ENCODE data around the gene KIAA0930.
A peak's percentile ranks its signal among the peaks of the same experiment; 100 is the strongest.

KIAA0930 gene

DNA sequence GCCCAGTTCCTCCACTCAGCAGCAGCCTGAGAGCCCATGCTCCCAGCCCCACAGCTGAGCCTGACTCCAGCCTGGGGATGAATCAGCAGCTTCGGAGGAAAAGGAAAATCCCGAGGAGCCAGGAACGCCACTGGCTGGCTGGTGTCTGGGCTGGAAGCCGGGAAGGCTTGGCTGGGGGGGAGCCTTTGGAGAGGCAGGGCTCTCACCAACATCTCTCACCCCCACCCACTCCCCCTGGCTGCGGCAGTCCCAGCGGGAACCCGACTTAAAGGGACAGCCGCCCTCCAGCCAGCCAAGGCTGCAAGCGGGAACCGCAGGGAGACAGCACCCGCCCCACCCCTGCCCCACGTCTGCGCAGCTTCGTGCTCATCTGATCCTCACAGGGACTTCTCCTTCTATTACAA is 28.4 kb downstream of the KIAA0930 start:
- Histone ChIP-seq H3K4me2 (ENCODE audit: low read length) (no peak overlapping the region), H3K18ac (ENCODE audit: low read length) (peak overlapping the region; percentile 31), H3K9ac (ENCODE audit: low read length) (peak overlapping the region; percentile 27), H3K56ac (ENCODE audit: low read length) (peak overlapping the region; percentile 66), H3K27ac (ENCODE audit: low read depth, low read length) (peak overlapping the region; percentile 60), H2BK120ac (ENCODE audit: low read depth, low read length) (no peak overlapping the region), H4K5ac (ENCODE audit: low read length) (no peak overlapping the region), H3K27me3 (ENCODE audit: insufficient read depth, low read length, poor library complexity) (no peaks in the 10 kb centered on the region), H3K4me3 (ENCODE audit: low read length) (no peak overlapping the region), H2BK5ac (ENCODE audit: low read length) (no peak overlapping the region), H2AK5ac (ENCODE audit: low read length) (no peak overlapping the region), H3K4ac (ENCODE audit: low read depth, low read length) (no peak overlapping the region), H3K79me2 (ENCODE audit: control insufficient read depth, insufficient read depth, low read length) (no peaks in the 10 kb centered on the region), H3K79me1 (ENCODE audit: low read length) (peaks cover 4% of the 10 kb centered on the region), H3K36me3 (ENCODE audit: control insufficient read depth, insufficient read depth, low read length) (no peaks in the 10 kb centered on the region), H3K23ac (ENCODE audit: low read length) (no peak overlapping the region), H4K8ac (ENCODE audit: low read depth, low read length) (no peak overlapping the region), H3K4me1 (ENCODE audit: control insufficient read depth, low read depth, low read length) (peaks cover 2% of the 10 kb centered on the region), H2BK15ac (replicated peaks; ENCODE audit: low read depth) (no peak overlapping the region)
- no CpG with 5 or more reads among the region's 14 CpGs for WGBS (ENCODE audit: extremely low coverage, insufficient coverage, low lambda C conversion rate)
- peak; percentile 88 for DNase-seq

DNA sequence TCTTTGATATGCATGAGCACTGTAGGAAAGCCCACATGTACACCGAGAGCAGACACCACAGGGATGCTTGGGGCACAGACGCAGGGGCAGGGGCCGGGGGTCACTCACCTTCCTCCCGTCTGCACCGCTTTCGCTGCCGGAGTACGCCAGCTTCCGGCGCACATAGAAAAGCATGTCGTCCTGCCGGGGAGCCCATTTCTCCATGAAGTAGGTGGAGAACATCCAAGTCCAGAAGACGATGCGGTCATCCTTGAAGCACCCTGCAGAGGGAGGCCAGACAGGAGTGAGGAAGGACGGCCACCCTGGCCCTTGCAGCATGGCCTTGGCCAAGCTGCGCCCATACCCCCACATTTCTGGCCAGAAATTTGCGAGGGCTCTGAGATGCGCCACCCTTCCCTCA is 28.8 kb downstream of the KIAA0930 start:
- Histone ChIP-seq H3K4me3 (ENCODE audit: low read length) (no peak overlapping the region), H3K9ac (ENCODE audit: low read length) (peak overlapping the region; percentile 27), H2BK5ac (ENCODE audit: low read length) (no peak overlapping the region), H4K8ac (ENCODE audit: low read depth, low read length) (no peak overlapping the region), H3K4me1 (ENCODE audit: control insufficient read depth, low read depth, low read length) (peaks cover 2% of the 10 kb centered on the region), H3K18ac (ENCODE audit: low read length) (peak overlapping the region; percentile 31), H2AK5ac (ENCODE audit: low read length) (no peak overlapping the region), H2BK15ac (replicated peaks; ENCODE audit: low read depth) (no peak overlapping the region), H3K27ac (ENCODE audit: low read depth, low read length) (peak overlapping the region; percentile 60), H3K79me2 (ENCODE audit: control insufficient read depth, insufficient read depth, low read length) (no peaks in the 10 kb centered on the region), H4K5ac (ENCODE audit: low read length) (no peak overlapping the region), H3K27me3 (ENCODE audit: insufficient read depth, low read length, poor library complexity) (no peaks in the 10 kb centered on the region), H3K4ac (ENCODE audit: low read depth, low read length) (peak overlapping the region; percentile 25), H3K36me3 (ENCODE audit: control insufficient read depth, insufficient read depth, low read length) (no peaks in the 10 kb centered on the region), H3K56ac (ENCODE audit: low read length) (peak overlapping the region; percentile 66), H3K23ac (ENCODE audit: low read length) (no peak overlapping the region), H2BK120ac (ENCODE audit: low read depth, low read length) (no peak overlapping the region), H3K4me2 (ENCODE audit: low read length) (no peak overlapping the region), H3K79me1 (ENCODE audit: low read length) (peaks cover 4% of the 10 kb centered on the region)
- WGBS (ENCODE audit: extremely low coverage, insufficient coverage, low lambda C conversion rate) = no CpG with 5 or more reads among the region's 18 CpGs
- no peak for DNase-seq

DNA sequence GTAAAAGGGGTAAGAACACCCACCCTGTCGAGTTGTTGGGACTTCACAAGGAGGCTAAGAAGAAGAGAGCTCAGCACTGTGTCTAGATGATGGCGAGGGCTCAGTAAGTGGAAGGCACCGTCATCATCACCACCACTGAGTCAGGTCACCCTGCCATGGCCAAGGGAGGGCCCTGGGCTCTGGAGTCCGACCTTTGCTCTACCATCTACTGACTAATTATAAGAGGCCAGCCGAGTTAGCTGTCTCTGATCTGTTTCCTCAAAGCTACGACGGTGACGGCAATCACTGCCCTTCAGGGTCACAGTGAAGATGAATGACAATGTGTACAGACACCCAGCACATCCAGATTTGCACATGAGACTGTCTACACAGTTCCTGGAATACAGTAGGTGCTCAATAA is 29.3 kb downstream of the KIAA0930 start:
- H3K4me1 ChIP-seq (ENCODE audit: control insufficient read depth, low read depth, low read length) = peaks cover 2% of the 10 kb centered on the region
- H3K27ac ChIP-seq (ENCODE audit: low read depth, low read length) = peak overlapping the region; percentile 60
- no peak overlapping the region for H3K4me3 ChIP-seq (ENCODE audit: low read length)
- no peak overlapping the region for H3K9ac ChIP-seq (ENCODE audit: low read length)
- H4K8ac ChIP-seq (ENCODE audit: low read depth, low read length) = no peak overlapping the region
- H3K79me2 ChIP-seq (ENCODE audit: control insufficient read depth, insufficient read depth, low read length) = no peaks in the 10 kb centered on the region
- no peak overlapping the region for H2BK15ac ChIP-seq (replicated peaks; ENCODE audit: low read depth)
- no peak overlapping the region for H2AK5ac ChIP-seq (ENCODE audit: low read length)
- H3K27me3 ChIP-seq (ENCODE audit: insufficient read depth, low read length, poor library complexity) = no peaks in the 10 kb centered on the region
- no peak overlapping the region for H2BK5ac ChIP-seq (ENCODE audit: low read length)
- H3K23ac ChIP-seq (ENCODE audit: low read length) = no peak overlapping the region
- H3K4me2 ChIP-seq (ENCODE audit: low read length) = no peak overlapping the region
- H2BK120ac ChIP-seq (ENCODE audit: low read depth, low read length) = no peak overlapping the region
- DNase-seq = no peak
- peaks cover 4% of the 10 kb centered on the region for H3K79me1 ChIP-seq (ENCODE audit: low read length)
- H3K56ac ChIP-seq (ENCODE audit: low read length) = no peak overlapping the region
- no peak overlapping the region for H3K4ac ChIP-seq (ENCODE audit: low read depth, low read length)
- WGBS (ENCODE audit: extremely low coverage, insufficient coverage, low lambda C conversion rate) = no CpG with 5 or more reads among the region's 8 CpGs
- H3K36me3 ChIP-seq (ENCODE audit: control insufficient read depth, insufficient read depth, low read length) = no peaks in the 10 kb centered on the region
- H4K5ac ChIP-seq (ENCODE audit: low read length) = no peak overlapping the region
- H3K18ac ChIP-seq (ENCODE audit: low read length) = peak overlapping the region; percentile 8

DNA sequence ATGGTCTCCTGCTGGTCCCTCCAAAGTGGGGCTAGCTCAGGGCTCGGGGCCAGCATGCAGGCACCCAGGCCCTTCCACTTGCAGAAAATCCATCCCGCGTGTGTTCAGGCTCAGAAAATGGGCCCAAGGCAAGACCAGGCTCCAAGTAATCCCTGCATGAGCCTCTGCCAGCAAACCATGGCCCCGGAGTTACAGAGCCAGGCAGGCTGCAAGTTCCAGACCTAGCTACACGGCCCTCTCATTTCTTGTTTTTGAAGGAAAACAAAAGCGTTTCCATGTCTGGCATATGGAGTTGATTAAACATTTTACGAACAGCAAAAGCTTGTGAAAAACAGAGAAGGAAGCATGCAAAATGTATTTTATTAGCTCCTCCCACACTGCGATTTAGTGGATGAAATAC is 29.7 kb downstream of the KIAA0930 start:
- H2BK5ac ChIP-seq (ENCODE audit: low read length) = no peak overlapping the region
- no peak overlapping the region for H2BK120ac ChIP-seq (ENCODE audit: low read depth, low read length)
- no CpG with 5 or more reads among the region's 8 CpGs for WGBS (ENCODE audit: extremely low coverage, insufficient coverage, low lambda C conversion rate)
- no peak overlapping the region for H4K5ac ChIP-seq (ENCODE audit: low read length)
- DNase-seq = no peak
- no peak overlapping the region for H3K27ac ChIP-seq (ENCODE audit: low read depth, low read length)
- H3K56ac ChIP-seq (ENCODE audit: low read length) = no peak overlapping the region
- H3K36me3 ChIP-seq (ENCODE audit: control insufficient read depth, insufficient read depth, low read length) = no peaks in the 10 kb centered on the region
- H2BK15ac ChIP-seq (replicated peaks; ENCODE audit: low read depth) = no peak overlapping the region
- no peak overlapping the region for H4K8ac ChIP-seq (ENCODE audit: low read depth, low read length)
- no peak overlapping the region for H3K4me2 ChIP-seq (ENCODE audit: low read length)
- H3K9ac ChIP-seq (ENCODE audit: low read length) = no peak overlapping the region
- H3K23ac ChIP-seq (ENCODE audit: low read length) = no peak overlapping the region
- no peaks in the 10 kb centered on the region for H3K27me3 ChIP-seq (ENCODE audit: insufficient read depth, low read length, poor library complexity)
- H2AK5ac ChIP-seq (ENCODE audit: low read length) = no peak overlapping the region
- H3K18ac ChIP-seq (ENCODE audit: low read length) = no peak overlapping the region
- H3K4me1 ChIP-seq (ENCODE audit: control insufficient read depth, low read depth, low read length) = peaks cover 2% of the 10 kb centered on the region
- H3K79me2 ChIP-seq (ENCODE audit: control insufficient read depth, insufficient read depth, low read length) = no peaks in the 10 kb centered on the region
- peaks cover 3% of the 10 kb centered on the region for H3K79me1 ChIP-seq (ENCODE audit: low read length)
- H3K4ac ChIP-seq (ENCODE audit: low read depth, low read length) = no peak overlapping the region
- no peak overlapping the region for H3K4me3 ChIP-seq (ENCODE audit: low read length)

DNA sequence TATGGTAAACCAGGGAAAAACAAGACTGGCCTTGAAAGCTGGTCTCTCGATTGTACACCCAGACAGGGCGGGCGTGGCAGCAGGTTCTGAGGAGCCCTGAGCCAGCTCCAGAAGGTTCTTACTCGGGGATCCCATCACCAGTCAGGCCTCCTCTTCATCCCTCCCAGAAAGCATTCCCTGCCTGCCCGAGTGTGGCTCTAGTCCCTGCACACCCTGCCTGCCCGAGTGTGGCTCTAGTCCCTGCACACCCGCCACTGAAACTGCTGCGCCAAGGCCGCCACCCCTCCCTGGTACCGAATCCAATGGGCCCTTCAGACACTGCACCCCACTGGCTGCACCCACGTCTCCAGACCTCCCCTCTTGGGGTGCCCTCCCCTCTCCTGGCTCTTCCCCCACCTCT is 30.1 kb downstream of the KIAA0930 start:
- peaks cover 2% of the 10 kb centered on the region for H3K79me1 ChIP-seq (ENCODE audit: low read length)
- WGBS (ENCODE audit: extremely low coverage, insufficient coverage, low lambda C conversion rate) = no CpG with 5 or more reads among the region's 11 CpGs
- H4K5ac ChIP-seq (ENCODE audit: low read length) = no peak overlapping the region
- no peak overlapping the region for H2BK120ac ChIP-seq (ENCODE audit: low read depth, low read length)
- no peak overlapping the region for H3K9ac ChIP-seq (ENCODE audit: low read length)
- H3K36me3 ChIP-seq (ENCODE audit: control insufficient read depth, insufficient read depth, low read length) = no peaks in the 10 kb centered on the region
- no peak overlapping the region for H3K56ac ChIP-seq (ENCODE audit: low read length)
- H3K27ac ChIP-seq (ENCODE audit: low read depth, low read length) = no peak overlapping the region
- no peak overlapping the region for H3K4ac ChIP-seq (ENCODE audit: low read depth, low read length)
- H2BK15ac ChIP-seq (replicated peaks; ENCODE audit: low read depth) = no peak overlapping the region
- H3K4me3 ChIP-seq (ENCODE audit: low read length) = no peak overlapping the region
- H2BK5ac ChIP-seq (ENCODE audit: low read length) = no peak overlapping the region
- H3K18ac ChIP-seq (ENCODE audit: low read length) = no peak overlapping the region
- no peak overlapping the region for H3K4me2 ChIP-seq (ENCODE audit: low read length)
- H3K79me2 ChIP-seq (ENCODE audit: control insufficient read depth, insufficient read depth, low read length) = no peaks in the 10 kb centered on the region
- DNase-seq = no peak
- H2AK5ac ChIP-seq (ENCODE audit: low read length) = no peak overlapping the region
- peaks cover 2% of the 10 kb centered on the region for H3K4me1 ChIP-seq (ENCODE audit: control insufficient read depth, low read depth, low read length)
- H4K8ac ChIP-seq (ENCODE audit: low read depth, low read length) = no peak overlapping the region
- H3K27me3 ChIP-seq (ENCODE audit: insufficient read depth, low read length, poor library complexity) = no peaks in the 10 kb centered on the region
- H3K23ac ChIP-seq (ENCODE audit: low read length) = no peak overlapping the region

DNA sequence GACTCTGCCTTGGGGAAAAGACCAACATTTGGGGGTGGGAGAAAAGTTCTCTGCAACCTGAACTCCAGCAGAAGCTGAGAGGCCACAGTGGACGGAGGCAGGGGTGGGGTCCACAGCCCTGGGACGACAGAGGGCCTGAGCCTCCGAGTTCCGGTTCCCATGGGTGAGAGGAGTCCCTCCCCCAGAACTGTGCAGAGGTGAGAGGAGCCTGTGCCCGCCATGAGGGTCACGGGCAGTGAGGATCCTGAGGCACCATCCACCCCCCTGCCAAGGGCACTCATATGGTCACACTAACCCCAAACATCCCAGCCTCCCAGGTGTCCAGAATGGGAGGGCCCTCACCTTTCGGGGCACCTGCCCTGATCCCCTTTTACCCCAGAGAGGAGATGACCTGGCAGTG is 30.5 kb downstream of the KIAA0930 start:
- H3K4me1 ChIP-seq (ENCODE audit: control insufficient read depth, low read depth, low read length) = peaks cover 2% of the 10 kb centered on the region
- H2BK15ac ChIP-seq (replicated peaks; ENCODE audit: low read depth) = no peak overlapping the region
- H3K23ac ChIP-seq (ENCODE audit: low read length) = no peak overlapping the region
- no peak overlapping the region for H2AK5ac ChIP-seq (ENCODE audit: low read length)
- no peaks in the 10 kb centered on the region for H3K27me3 ChIP-seq (ENCODE audit: insufficient read depth, low read length, poor library complexity)
- H4K8ac ChIP-seq (ENCODE audit: low read depth, low read length) = no peak overlapping the region
- WGBS (ENCODE audit: extremely low coverage, insufficient coverage, low lambda C conversion rate) = no CpG with 5 or more reads among the region's 7 CpGs
- peaks cover 2% of the 10 kb centered on the region for H3K79me1 ChIP-seq (ENCODE audit: low read length)
- H3K9ac ChIP-seq (ENCODE audit: low read length) = no peak overlapping the region
- H3K79me2 ChIP-seq (ENCODE audit: control insufficient read depth, insufficient read depth, low read length) = no peaks in the 10 kb centered on the region
- DNase-seq = no peak
- no peak overlapping the region for H2BK120ac ChIP-seq (ENCODE audit: low read depth, low read length)
- no peak overlapping the region for H3K27ac ChIP-seq (ENCODE audit: low read depth, low read length)
- no peak overlapping the region for H3K4ac ChIP-seq (ENCODE audit: low read depth, low read length)
- H3K56ac ChIP-seq (ENCODE audit: low read length) = no peak overlapping the region
- no peak overlapping the region for H4K5ac ChIP-seq (ENCODE audit: low read length)
- H3K36me3 ChIP-seq (ENCODE audit: control insufficient read depth, insufficient read depth, low read length) = no peaks in the 10 kb centered on the region
- H2BK5ac ChIP-seq (ENCODE audit: low read length) = no peak overlapping the region
- no peak overlapping the region for H3K4me2 ChIP-seq (ENCODE audit: low read length)
- no peak overlapping the region for H3K4me3 ChIP-seq (ENCODE audit: low read length)
- no peak overlapping the region for H3K18ac ChIP-seq (ENCODE audit: low read length)

Data from mesendoderm (in vitro differentiated cells).